Measurements from ENCODE around the gene TRPM3.

The TRPM3 gene

GRCh38 chr9:71004196-71004595 lies 117.2 kb downstream of the TRPM3 start:
- Histone ChIP-seq H3K4me1 (ENCODE audit: control insufficient read depth, insufficient read depth, low read length) (no peaks in the 10 kb centered on the region), H3K36me3 (ENCODE audit: control insufficient read depth in 2 of 2, insufficient read depth in 1 of 2, low read length in 2 of 2) (no peaks in the 10 kb centered on the region), H3K9me3 (ENCODE audit: control insufficient read depth, insufficient read depth, low read depth, low read length) (no peaks in the 10 kb centered on the region), H3K27ac (ENCODE audit: extremely low read depth, low read depth, low read length) (no peak overlapping the region), H3K4me3 (ENCODE audit: low read depth, low read length) (no peak overlapping the region)
- ChIA-PET CTCF (interaction anchor here (0.6 to 2.6 kb wide), 7 partner anchors 69 to 1138 kb away, joined by 3 to 14 read pairs (median 3); no protein-coding TSS in a partner anchor), POLR2A (no interaction called here)
- TF ChIP-seq ZNF404 (tag by site-specific recombination; IDR thresholded peaks at IDR 0.05) (no peak), ZNF544 (tag by site-specific recombination; IDR thresholded peaks at IDR 0.05) (no peak), ZNF830 (tag by site-specific recombination; IDR thresholded peaks at IDR 0.05; ENCODE audit: low read depth) (no peak), OVOL3 (tag by site-specific recombination; IDR thresholded peaks at IDR 0.05) (no peak), MZF1 (tag by site-specific recombination; IDR thresholded peaks at IDR 0.05; ENCODE audit: borderline replicate concordance) (no peak), ZNF776 (tag by site-specific recombination; IDR thresholded peaks at IDR 0.05; ENCODE audit: borderline replicate concordance) (no peak), ZNF792 (tag by site-specific recombination; IDR thresholded peaks at IDR 0.05) (no peak), WT1 (tag by site-specific recombination; IDR thresholded peaks at IDR 0.05) (no peak)
- TF ChIP-seq, protein P1, sequence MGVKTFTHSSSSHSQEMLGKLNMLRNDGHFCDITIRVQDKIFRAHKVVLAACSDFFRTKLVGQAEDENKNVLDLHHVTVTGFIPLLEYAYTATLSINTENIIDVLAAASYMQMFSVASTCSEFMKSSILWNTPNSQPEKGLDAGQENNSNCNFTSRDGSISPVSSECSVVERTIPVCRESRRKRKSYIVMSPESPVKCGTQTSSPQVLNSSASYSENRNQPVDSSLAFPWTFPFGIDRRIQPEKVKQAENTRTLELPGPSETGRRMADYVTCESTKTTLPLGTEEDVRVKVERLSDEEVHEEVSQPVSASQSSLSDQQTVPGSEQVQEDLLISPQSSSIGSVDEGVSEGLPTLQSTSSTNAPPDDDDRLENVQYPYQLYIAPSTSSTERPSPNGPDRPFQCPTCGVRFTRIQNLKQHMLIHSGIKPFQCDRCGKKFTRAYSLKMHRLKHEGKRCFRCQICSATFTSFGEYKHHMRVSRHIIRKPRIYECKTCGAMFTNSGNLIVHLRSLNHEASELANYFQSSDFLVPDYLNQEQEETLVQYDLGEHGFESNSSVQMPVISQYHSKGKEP (tag by site-specific recombination; IDR thresholded peaks at IDR 0.05) = no peak

- ChIA-PET POLR2A (no interaction called here), CTCF (interaction anchor here (1.1 to 2.6 kb wide), 5 partner anchors 38 to 365 kb away, joined by 4 to 14 read pairs (median 4); no protein-coding TSS in a partner anchor)
- Histone ChIP-seq H3K27ac (ENCODE audit: extremely low read depth, low read depth, low read length) (no peak overlapping the region), H3K9me3 (ENCODE audit: control insufficient read depth, insufficient read depth, low read depth, low read length) (no peaks in the 10 kb centered on the region), H3K36me3 (ENCODE audit: control insufficient read depth in 2 of 2, insufficient read depth in 1 of 2, low read length in 2 of 2) (no peaks in the 10 kb centered on the region), H3K4me3 (ENCODE audit: low read depth, low read length) (no peak overlapping the region), H3K4me1 (ENCODE audit: control insufficient read depth, insufficient read depth, low read length) (no peaks in the 10 kb centered on the region)
- TF ChIP-seq ZNF514 (tag by site-specific recombination; IDR thresholded peaks at IDR 0.05) = no peak
- no peak for TF ChIP-seq GLI2 (tag by site-specific recombination; IDR thresholded peaks at IDR 0.05; ENCODE audit: borderline replicate concordance, low read depth)
Observed at GRCh38 chr9:71003346-71003745, 118.1 kb downstream of the TRPM3 start.

DNA sequence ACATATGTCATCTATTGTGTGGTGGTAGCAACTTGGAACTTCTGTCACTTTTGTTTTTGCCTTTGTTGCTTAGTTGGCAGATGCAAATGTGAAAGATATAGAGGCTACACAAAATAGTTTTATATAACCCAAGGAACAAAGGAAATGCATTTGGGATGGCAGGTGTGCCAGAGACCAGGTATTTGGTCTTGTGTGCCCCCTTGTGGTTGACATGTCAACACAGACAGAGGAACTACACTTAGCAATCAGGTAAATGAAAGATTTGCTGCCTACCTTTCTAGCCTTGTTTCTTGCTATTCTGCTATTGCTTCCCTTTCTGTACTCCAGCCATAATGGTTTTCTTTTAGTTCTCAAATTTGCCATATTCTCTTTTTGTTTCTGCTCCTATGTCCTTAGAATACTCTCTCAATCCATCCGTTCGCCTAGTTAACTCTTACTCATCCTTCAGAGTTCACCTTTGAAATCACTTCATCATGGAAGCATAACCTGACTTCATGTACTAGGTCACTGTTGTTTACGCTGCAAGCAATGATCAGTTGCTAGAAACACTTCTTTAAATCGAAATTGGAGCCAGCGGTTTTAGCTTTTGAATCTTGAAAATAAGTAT lies 119.5 kb downstream of the TRPM3 start:
- no peak overlapping the region for H3K27ac ChIP-seq (ENCODE audit: extremely low read depth, low read depth, low read length)
- POLR2A ChIA-PET = no interaction called here
- CTCF ChIA-PET = interaction anchor here (0.6 to 4.5 kb wide), 27 partner anchors 10 to 891 kb away, joined by 3 to 45 read pairs (median 4); no protein-coding TSS in a partner anchor
- TF ChIP-seq ZNF146 (tag by site-specific recombination; IDR thresholded peaks at IDR 0.05) (no peak), ZNF639 (tag by site-specific recombination; IDR thresholded peaks at IDR 0.05) (no peak), CTCF (tag by site-specific recombination; IDR thresholded peaks at IDR 0.05) (0 out of 2 replicates have a peak, but pooled peaks have one; percentile 31), ZNF677 (tag by site-specific recombination; IDR thresholded peaks at IDR 0.05) (no peak), ZNF791 (tag by site-specific recombination; IDR thresholded peaks at IDR 0.05) (no peak), ZNF529 (tag by site-specific recombination; IDR thresholded peaks at IDR 0.05; ENCODE audit: insufficient replicate concordance) (no peak), ZNF169 (tag by site-specific recombination; IDR thresholded peaks at IDR 0.05) (no peak), ZNF624 (tag by site-specific recombination; IDR thresholded peaks at IDR 0.05) (no peak)
- TF ChIP-seq, protein P2, sequence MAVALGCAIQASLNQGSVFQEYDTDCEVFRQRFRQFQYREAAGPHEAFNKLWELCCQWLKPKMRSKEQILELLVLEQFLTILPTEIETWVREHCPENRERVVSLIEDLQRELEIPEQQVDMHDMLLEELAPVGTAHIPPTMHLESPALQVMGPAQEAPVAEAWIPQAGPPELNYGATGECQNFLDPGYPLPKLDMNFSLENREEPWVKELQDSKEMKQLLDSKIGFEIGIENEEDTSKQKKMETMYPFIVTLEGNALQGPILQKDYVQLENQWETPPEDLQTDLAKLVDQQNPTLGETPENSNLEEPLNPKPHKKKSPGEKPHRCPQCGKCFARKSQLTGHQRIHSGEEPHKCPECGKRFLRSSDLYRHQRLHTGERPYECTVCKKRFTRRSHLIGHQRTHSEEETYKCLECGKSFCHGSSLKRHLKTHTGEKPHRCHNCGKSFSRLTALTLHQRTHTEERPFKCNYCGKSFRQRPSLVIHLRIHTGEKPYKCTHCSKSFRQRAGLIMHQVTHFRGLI (tag by site-specific recombination; IDR thresholded peaks at IDR 0.05) = no peak
- TF ChIP-seq, protein P3, sequence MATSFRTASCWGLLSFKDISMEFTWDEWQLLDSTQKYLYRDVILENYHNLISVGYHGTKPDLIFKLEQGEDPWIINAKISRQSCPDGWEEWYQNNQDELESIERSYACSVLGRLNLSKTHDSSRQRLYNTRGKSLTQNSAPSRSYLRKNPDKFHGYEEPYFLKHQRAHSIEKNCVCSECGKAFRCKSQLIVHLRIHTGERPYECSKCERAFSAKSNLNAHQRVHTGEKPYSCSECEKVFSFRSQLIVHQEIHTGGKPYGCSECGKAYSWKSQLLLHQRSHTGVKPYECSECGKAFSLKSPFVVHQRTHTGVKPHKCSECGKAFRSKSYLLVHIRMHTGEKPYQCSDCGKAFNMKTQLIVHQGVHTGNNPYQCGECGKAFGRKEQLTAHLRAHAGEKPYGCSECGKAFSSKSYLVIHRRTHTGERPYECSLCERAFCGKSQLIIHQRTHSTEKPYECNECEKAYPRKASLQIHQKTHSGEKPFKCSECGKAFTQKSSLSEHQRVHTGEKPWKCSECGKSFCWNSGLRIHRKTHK (tag by site-specific recombination; IDR thresholded peaks at IDR 0.05) = no peak
- TF ChIP-seq, protein P4, sequence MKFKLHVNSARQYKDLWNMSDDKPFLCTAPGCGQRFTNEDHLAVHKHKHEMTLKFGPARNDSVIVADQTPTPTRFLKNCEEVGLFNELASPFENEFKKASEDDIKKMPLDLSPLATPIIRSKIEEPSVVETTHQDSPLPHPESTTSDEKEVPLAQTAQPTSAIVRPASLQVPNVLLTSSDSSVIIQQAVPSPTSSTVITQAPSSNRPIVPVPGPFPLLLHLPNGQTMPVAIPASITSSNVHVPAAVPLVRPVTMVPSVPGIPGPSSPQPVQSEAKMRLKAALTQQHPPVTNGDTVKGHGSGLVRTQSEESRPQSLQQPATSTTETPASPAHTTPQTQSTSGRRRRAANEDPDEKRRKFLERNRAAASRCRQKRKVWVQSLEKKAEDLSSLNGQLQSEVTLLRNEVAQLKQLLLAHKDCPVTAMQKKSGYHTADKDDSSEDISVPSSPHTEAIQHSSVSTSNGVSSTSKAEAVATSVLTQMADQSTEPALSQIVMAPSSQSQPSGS (tag by site-specific recombination; IDR thresholded peaks at IDR 0.05; ENCODE audit: low read depth) = no peak

More for the DNA sequence above, 119.5 kb downstream of the TRPM3 start:
- Histone ChIP-seq H3K9me3 (ENCODE audit: control insufficient read depth, insufficient read depth, low read depth, low read length) (no peaks in the 10 kb centered on the region), H3K4me3 (ENCODE audit: low read depth, low read length) (no peak overlapping the region), H3K4me1 (ENCODE audit: control insufficient read depth, insufficient read depth, low read length) (no peaks in the 10 kb centered on the region), H3K36me3 (ENCODE audit: control insufficient read depth in 2 of 2, insufficient read depth in 1 of 2, low read length in 2 of 2) (no peaks in the 10 kb centered on the region)
